ENCODE results near the gene POLR3GL.
A peak's percentile ranks its signal among the peaks of the same experiment; 100 is the strongest.

Gene POLR3GL

DNA sequence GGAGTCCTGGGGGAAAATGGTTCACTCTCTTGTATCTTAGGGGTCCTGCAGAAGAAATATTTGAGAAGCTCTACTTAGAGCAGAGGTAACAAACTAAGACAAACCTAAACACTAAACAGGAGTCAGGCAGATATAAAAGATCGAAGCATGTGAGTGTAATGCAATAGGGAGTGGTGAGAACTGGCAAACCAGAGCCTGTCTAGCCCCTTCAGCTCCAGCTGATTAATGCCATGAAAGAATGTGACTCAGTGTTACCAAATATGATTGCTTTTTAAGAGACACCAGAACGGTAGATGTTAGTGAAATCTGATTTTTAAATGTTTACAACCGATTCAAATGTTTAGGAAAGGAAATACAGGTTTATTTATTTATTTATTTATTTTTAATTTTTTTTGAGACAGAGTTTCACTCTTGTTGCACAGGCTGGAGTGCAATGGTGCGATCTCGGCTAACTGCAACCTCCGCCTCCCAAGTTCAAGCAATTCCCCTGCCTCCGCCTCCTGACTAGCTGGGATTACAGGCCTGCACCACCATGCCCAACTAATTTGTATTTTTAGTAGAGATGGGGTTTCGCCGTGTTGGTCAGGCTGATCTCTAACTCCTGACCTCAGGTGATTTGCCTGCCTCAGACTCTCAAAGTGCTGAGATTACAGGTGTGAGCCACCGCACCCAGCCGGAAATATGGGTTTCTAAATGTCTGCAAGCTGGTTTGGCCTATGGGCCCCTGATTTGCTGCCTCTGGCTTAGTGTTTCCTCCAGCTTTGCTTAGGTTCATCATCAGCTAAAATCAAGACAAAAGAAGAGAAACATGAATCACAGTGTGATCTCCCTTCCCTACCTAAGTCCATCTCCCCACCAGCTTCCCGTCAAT lies 19.7 kb downstream of the POLR3GL start:
- peak overlapping the region; percentile 85 for H3K27ac Mint-ChIP-seq
- H3K4me1 Mint-ChIP-seq = peaks cover 37% of the 10 kb centered on the region
- peaks cover 5% of the 10 kb centered on the region for H3K36me3 Mint-ChIP-seq
- H3K9me3 Mint-ChIP-seq = no peaks in the 10 kb centered on the region
- H3K4me3 Mint-ChIP-seq = no peak overlapping the region
- peak; percentile 56 for DNase-seq
- CTCF ChIA-PET = interaction anchor here (1.9 kb wide), 1 partner anchor 9 kb away, joined by 5 read pairs; no protein-coding TSS in a partner anchor
- no peaks in the 10 kb centered on the region for H3K27me3 Mint-ChIP-seq

DNA sequence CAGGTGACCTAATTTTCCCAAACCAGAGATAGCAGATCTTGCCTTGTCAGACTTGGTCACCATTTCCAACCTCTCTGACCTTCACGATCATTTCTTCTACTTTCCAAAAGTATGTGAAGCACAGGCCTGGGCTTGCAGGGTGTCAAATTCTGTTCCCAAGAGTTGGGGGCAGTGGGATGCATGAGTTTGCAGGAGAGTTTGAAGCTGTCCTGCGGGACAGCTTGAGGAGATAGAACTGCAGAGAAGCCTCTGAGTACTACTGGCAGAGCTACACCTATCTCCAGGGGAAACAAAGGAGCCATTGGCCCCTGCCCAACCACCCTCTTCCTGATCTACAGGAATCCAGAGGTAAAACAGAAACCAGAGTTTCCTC lies 20.6 kb downstream of the POLR3GL start:
- CTCF ChIA-PET = interaction anchor here (1.9 kb wide), 1 partner anchor 8 kb away, joined by 5 read pairs; no protein-coding TSS in a partner anchor
- no peak for DNase-seq
- H3K9me3 Mint-ChIP-seq = no peaks in the 10 kb centered on the region
- H3K4me3 Mint-ChIP-seq = peak overlapping the region; percentile 4
- peak overlapping the region; percentile 85 for H3K27ac Mint-ChIP-seq
- peaks cover 41% of the 10 kb centered on the region for H3K4me1 Mint-ChIP-seq
- H3K27me3 Mint-ChIP-seq = no peaks in the 10 kb centered on the region
- H3K36me3 Mint-ChIP-seq = peaks cover 5% of the 10 kb centered on the region

DNA sequence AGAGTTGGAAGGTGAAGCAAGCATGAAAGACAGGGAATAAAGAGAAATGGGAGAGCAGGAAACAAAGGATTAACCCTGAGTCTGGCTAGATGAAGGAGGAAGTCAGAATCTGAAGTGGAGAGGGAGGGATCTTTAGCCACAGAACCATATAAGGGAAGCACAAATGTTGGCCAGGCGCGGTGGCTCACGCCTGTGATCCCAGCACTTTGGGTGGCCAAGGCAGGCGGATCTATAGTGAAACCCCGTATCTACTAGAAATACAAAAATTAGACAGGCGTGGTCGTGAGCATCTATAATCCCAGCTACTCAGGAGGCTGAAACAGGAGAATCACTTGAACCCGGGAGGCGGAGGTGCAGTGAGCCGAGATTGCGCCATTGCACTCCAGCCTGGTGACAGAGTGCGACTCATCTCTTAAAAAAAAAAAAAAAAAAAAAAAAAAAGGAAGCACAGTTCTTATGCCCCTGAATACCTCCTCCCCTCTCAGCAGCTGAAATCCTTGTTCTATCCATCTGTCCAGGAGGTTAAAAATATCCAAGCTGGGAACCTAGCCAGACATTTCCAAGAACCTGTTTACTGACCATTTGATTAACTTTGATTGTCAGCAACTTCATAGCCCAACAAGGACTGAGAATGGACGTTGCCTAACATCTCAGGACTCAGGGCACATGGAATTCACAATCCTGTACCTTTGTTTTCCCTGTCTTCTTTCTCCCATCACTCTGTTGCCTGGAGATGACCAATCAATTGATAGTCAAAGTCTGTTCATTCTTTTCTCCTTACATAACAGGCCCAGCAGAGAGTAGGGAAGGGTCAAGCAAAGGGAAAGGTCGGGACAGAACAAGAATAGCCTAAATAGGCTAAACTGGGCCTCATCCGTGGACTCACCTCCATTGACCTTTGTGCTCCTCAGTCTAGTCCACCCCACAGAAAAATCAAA lies 21.3 kb downstream of the POLR3GL start:
- CTCF ChIA-PET = interaction anchor here (0.9 to 1.9 kb wide), 2 partner anchors 8 to 22 kb away, joined by 3 to 5 read pairs; no protein-coding TSS in a partner anchor
- no peaks in the 10 kb centered on the region for H3K27me3 Mint-ChIP-seq
- H3K36me3 Mint-ChIP-seq = peaks cover 6% of the 10 kb centered on the region
- H3K9me3 Mint-ChIP-seq = no peaks in the 10 kb centered on the region
- peak overlapping the region; percentile 4 for H3K4me3 Mint-ChIP-seq
- peak overlapping the region; percentile 85 for H3K27ac Mint-ChIP-seq
- DNase-seq = no peak
- H3K4me1 Mint-ChIP-seq = peaks cover 48% of the 10 kb centered on the region

DNA sequence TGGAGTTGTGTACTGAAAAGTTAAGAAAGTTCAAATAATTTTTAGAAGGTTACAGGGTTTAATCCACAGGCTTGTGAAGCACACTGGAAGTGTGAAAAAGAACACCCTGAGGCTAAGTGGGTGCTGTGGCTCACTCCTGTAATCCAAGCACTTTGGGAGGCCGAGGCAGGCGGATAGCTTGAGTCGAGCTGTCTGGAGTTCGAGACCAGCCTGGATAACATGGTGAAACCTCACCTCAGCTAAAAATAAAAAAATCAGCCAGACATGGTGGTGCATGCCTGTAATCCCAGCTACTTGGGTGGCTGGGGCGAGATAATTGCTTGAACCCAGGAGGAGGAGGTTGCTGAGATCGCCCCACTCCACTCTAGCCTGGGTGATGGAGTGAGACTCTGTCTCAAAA lies 22.1 kb downstream of the POLR3GL start:
- CTCF ChIA-PET = interaction anchor here (0.9 to 1.1 kb wide), 2 partner anchors 10 to 21 kb away, joined by 3 read pairs; partner anchors contain the start of gene TXNIP
- Mint-ChIP-seq H3K4me1 (peaks cover 54% of the 10 kb centered on the region), H3K36me3 (peaks cover 11% of the 10 kb centered on the region), H3K27me3 (no peaks in the 10 kb centered on the region), H3K4me3 (no peak overlapping the region), H3K27ac (no peak overlapping the region), H3K9me3 (no peaks in the 10 kb centered on the region)
- no peak for DNase-seq

DNA sequence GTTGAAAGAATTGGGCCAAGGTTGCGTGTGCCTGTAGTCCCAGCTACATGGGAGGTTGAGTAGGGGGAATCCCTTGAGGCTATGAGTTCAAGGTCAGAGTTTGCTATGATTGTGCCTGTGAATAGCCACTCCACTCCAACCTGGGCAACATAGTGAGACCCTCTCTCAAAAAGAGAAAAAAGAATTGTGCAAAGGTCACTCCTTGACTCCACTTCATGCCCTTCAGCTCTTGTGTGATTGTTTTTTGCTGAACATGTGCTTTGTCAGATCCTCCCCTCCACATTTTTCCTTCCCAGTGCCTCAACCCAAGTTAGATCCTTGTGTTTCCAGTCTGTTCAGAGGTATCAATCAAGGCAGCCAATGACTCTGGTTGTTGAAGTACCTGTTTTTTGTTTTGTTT lies 23.4 kb downstream of the POLR3GL start:
- CTCF ChIA-PET = interaction anchor here (1.7 to 11.5 kb wide), 2 partner anchors 8 to 19 kb away, joined by 6 to 132 read pairs; no protein-coding TSS in a partner anchor
- no peaks in the 10 kb centered on the region for H3K9me3 Mint-ChIP-seq
- H3K36me3 Mint-ChIP-seq = peaks cover 22% of the 10 kb centered on the region
- H3K4me1 Mint-ChIP-seq = peaks cover 67% of the 10 kb centered on the region
- H3K27ac Mint-ChIP-seq = peak overlapping the region; percentile 34
- no peak for DNase-seq
- H3K4me3 Mint-ChIP-seq = no peak overlapping the region
- H3K27me3 Mint-ChIP-seq = no peaks in the 10 kb centered on the region

DNA sequence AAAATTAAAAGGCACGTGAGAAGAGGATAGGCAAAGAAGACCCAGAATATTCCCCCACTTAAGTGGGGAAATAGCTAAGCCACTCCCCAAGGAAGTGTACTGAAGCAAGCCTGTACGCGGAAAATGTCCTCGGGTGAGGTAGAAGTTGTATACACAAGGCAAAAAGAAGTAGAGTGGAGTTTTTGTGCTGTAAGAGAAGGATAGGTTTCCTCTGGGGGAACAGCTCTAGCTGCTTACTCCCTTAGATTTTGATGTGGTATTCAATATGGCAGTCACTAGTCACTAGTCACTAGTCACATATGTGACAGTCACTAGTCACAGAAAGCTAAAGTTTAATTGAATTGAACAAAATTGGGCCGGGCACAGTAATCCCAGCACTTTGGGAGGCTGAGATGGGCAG lies 24.3 kb downstream of the POLR3GL start:
- peaks cover 75% of the 10 kb centered on the region for H3K4me1 Mint-ChIP-seq
- H3K27me3 Mint-ChIP-seq = no peaks in the 10 kb centered on the region
- H3K27ac Mint-ChIP-seq = peak overlapping the region; percentile 57
- DNase-seq = no peak
- no peak overlapping the region for H3K4me3 Mint-ChIP-seq
- H3K9me3 Mint-ChIP-seq = no peaks in the 10 kb centered on the region
- H3K36me3 Mint-ChIP-seq = peaks cover 30% of the 10 kb centered on the region
- CTCF ChIA-PET = interaction anchor here (0.8 to 11.5 kb wide), 4 partner anchors 9 to 28 kb away, joined by 3 to 132 read pairs (median 4); no protein-coding TSS in a partner anchor

DNA sequence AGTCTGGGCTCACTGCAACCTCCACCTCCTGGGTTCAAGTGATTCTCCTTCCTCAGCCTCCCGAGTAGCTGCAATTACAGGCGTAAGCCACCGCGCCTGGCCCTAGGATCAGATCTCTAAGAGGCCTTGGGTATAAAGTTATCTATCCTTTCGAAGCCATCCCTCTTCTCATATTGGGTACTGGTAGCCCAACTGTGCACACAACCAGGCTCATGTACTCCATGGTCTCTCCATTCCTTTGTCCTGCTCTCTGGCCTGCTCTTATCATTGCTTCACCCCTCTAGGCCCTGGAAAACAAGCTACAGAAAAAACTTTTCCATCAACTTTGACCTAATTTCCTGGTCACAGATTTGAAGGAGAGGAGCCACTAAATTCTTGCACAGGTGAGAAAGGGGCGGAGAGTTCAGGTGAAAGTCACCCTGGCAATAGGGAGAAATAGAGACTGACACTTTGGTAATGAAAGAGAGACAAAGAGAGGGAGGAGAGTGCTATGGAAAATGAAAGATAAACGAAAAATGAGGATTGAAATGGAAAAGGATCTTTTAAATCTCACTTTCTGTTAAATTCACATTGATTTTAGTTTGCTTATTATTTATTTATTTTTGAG lies 25.9 kb downstream of the POLR3GL start:
- H3K4me3 Mint-ChIP-seq = no peak overlapping the region
- peaks cover 66% of the 10 kb centered on the region for H3K4me1 Mint-ChIP-seq
- peak overlapping the region; percentile 65 for H3K27ac Mint-ChIP-seq
- H3K36me3 Mint-ChIP-seq = peaks cover 45% of the 10 kb centered on the region
- DNase-seq = no peak
- no peaks in the 10 kb centered on the region for H3K27me3 Mint-ChIP-seq
- H3K9me3 Mint-ChIP-seq = no peaks in the 10 kb centered on the region
- CTCF ChIA-PET = interaction anchor here (11.5 kb wide), 1 partner anchor 11 kb away, joined by 132 read pairs; no protein-coding TSS in a partner anchor

DNA sequence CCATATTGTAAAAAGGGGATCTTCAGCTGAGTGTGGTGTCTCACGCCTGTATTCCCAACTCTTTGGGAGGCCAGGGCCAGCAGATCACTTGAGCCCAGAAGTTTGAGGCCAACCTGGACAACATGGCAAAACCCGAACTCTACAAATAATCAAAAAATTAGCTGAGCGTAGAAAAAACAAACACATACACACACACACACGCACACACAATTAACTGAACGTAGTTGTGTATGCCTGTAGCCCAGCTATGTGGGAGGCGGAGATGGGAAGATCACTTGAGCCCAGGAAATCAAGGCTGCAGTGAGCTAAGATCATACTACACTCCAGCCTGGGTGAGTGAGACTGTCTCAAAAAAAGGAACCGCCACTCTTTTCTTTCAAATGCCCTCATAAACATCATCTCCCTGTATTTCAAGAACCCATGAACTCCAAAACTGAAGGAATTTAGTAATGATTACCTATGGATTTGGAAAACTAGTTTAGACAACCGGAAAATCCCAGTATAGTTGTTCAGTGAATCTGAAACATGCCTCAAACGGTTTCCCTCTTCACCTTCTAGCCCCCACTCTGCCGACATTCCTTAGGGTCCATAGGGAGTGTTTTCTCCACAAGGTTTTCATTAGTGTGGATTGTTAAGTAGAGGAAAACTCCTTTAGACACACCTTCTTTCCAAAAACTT lies 27.4 kb downstream of the POLR3GL start:
- Mint-ChIP-seq H3K9me3 (no peaks in the 10 kb centered on the region), H3K27ac (peak overlapping the region; percentile 38), H3K36me3 (peaks cover 54% of the 10 kb centered on the region), H3K4me3 (peak overlapping the region; percentile 50), H3K27me3 (no peaks in the 10 kb centered on the region), H3K4me1 (peaks cover 56% of the 10 kb centered on the region)
- CTCF ChIA-PET = interaction anchor here (1.0 to 11.5 kb wide), 2 partner anchors 12 to 21 kb away, joined by 3 to 132 read pairs; no protein-coding TSS in a partner anchor
- DNase-seq = no peak

DNA sequence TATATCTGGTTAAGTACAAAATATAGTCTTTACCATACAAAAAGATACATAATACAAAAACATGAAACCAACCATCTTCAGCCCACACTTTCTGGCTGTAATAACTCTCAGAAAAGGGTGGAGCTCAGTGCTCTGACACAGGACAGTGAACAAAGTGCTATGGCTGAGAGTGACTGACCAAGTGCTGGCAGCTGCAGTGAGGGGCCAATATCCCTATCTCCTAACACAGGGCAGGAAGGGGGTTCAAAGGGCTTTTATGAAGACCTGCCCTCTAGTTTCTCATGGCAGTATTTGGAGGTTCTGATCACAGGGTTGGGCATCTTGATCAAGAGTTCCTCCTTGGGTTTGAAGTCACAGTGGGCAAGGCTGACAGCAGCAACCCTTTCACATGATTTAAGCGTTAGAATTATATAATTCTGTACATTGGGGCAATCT lies 28.0 kb downstream of the POLR3GL start:
- Mint-ChIP-seq H3K4me1 (peaks cover 58% of the 10 kb centered on the region), H3K9me3 (no peaks in the 10 kb centered on the region), H3K36me3 (peaks cover 54% of the 10 kb centered on the region), H3K4me3 (peak overlapping the region; percentile 97), H3K27ac (peak overlapping the region; percentile 74), H3K27me3 (no peaks in the 10 kb centered on the region)
- CTCF ChIA-PET = interaction anchor here (1.4 to 11.5 kb wide), 3 partner anchors 8 to 15 kb away, joined by 5 to 132 read pairs (median 37); no protein-coding TSS in a partner anchor
- no peak for DNase-seq

DNA sequence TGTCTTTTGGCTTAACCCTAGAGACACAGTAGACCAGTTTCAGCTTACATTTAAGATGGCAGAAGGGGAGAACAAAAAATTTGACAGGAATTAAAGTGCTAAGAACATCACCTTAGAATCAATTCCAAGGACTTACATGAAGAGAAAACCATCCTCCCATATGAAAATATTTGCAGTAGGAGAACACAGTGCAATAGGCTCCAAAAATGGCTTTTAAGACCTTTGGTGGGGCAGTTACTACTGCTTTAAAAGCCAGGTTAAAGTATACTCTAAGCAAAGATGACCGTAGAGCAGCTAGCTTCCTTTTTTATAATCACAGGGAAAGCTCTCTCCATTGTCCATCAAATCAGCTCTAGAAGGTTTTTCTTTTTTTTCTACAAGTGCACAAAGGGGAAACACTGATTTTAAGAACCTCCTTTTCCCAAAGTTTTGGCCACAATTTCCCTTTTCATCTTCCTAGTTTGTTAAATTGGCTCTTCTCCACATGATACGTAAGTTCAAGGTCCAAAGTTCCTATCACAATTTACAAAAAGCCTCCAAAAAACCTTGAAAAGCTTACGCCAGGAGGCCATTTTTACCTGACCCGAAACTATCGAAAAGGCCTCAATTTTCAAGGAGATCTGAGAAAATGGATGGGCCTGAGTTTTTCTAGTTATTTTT lies 28.6 kb downstream of the POLR3GL start:
- H3K36me3 Mint-ChIP-seq = peaks cover 54% of the 10 kb centered on the region
- peak overlapping the region; percentile 99 for H3K27ac Mint-ChIP-seq
- H3K27me3 Mint-ChIP-seq = no peaks in the 10 kb centered on the region
- DNase-seq = no peak
- peaks cover 58% of the 10 kb centered on the region for H3K4me1 Mint-ChIP-seq
- no peaks in the 10 kb centered on the region for H3K9me3 Mint-ChIP-seq
- H3K4me3 Mint-ChIP-seq = peak overlapping the region; percentile 97
- CTCF ChIA-PET = interaction anchor here (1.4 to 11.5 kb wide), 3 partner anchors 8 to 14 kb away, joined by 5 to 132 read pairs (median 37); no protein-coding TSS in a partner anchor

DNA sequence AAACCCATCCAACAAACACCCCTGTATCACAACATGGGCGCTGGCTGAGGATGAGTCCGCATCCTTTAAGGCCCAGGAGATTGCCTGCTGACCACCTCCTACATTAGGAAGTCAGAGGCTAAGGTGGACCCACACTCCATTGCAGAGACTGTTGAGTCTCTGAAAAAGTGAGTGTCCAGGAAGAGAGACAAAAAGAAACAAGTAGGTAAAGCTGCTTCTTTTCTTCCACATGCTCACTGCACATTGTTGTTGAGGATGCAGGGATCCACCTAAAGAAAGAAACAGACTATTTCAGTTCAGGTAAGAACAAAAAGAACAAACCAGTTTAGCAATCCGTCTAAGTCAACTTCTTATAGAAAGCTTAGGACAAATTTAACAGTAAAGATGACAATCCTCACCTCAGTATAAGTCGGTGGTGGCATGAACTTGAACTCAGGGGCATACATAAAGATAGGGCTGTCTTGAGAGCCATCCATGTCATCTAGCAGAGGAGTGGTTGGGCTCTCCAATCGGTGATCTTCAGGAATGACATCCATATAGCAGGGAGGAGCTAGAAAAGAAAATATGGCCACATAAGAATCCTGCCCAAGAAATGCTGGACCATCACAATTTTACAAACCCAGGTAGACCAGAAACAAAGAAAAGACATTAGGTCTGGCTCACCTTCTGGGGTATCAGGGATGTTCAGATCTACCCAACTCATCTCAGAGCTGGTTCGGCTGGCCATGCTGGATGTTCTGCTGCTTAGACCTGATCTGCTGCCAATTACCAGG lies 29.3 kb downstream of the POLR3GL start:
- CTCF ChIA-PET = interaction anchor here (1.4 to 11.5 kb wide), 3 partner anchors 9 to 14 kb away, joined by 5 to 132 read pairs (median 37); no protein-coding TSS in a partner anchor

More for the DNA sequence above, 29.3 kb downstream of the POLR3GL start:
- Mint-ChIP-seq H3K27ac (peak overlapping the region; percentile 99), H3K27me3 (no peaks in the 10 kb centered on the region), H3K36me3 (peaks cover 54% of the 10 kb centered on the region), H3K9me3 (no peaks in the 10 kb centered on the region), H3K4me3 (peak overlapping the region; percentile 97), H3K4me1 (peaks cover 59% of the 10 kb centered on the region)
- DNase-seq = no peak

All from activated naive CD4-positive, alpha-beta T cell treated with anti-CD3 and anti-CD28 coated beads, Interleukin-2, amount 10 ng/mL, durations not matched to agents 7 days and 5 days (primary cell).